Activated T-cell treated with anti-CD3 and anti-CD28 coated beads, Interleukin-2, amount 50 U/mL, for 48 hours (primary cell): ENCODE results near the gene TFR2.
"Not testable (repeated sequence)": the region's sequence is repeated elsewhere in the genome, so short reads cannot be mapped to it uniquely, and the experiment has no call there.

ENCODE experiments used
- DNase-seq, 2 experiments: peaks; one replicate each; pipeline ENCODE4 v3.0.0-alpha.2; 2020

Gene TFR2

DNA sequence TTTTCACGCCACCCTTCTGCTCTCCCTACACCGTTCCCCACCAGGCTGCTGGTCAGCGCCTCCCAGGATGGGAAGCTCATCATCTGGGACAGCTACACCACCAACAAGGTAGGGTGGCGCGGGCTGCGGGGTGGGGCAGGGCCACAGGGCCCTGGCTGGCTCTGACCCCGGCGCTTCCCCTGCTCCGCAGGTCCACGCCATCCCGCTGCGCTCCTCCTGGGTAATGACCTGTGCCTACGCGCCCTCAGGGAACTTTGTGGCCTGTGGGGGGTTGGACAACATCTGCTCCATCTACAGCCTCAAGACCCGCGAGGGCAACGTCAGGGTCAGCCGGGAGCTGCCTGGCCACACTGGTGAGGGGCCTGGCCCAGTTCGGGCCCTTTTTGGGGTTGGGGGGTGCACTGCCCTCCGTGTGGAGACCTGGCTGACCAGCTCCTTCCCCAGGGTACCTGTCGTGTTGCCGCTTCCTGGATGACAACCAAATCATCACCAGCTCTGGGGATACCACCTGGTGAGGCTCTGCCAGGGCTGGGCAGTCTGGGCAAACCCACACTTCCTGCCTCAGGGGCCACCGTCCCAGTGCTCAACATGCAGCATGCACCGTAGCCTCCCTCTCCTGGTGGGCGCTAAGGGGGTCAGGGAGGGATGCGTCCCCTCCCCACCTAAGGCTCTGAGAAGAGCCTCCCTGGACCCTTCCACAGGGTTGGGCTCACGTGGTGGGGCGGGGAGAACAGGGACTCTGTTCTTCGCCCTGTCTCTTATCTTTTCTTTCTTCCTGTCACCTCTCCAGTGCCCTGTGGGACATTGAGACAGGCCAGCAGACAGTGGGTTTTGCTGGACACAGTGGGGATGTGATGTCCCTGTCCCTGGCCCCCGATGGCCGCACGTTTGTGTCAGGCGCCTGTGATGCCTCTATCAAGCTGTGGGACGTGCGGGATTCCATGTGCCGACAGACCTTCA is 36.2 kb upstream of the TFR2 start:
- DNase-seq = peak in 1 of 2 experiments; percentile 26

DNA sequence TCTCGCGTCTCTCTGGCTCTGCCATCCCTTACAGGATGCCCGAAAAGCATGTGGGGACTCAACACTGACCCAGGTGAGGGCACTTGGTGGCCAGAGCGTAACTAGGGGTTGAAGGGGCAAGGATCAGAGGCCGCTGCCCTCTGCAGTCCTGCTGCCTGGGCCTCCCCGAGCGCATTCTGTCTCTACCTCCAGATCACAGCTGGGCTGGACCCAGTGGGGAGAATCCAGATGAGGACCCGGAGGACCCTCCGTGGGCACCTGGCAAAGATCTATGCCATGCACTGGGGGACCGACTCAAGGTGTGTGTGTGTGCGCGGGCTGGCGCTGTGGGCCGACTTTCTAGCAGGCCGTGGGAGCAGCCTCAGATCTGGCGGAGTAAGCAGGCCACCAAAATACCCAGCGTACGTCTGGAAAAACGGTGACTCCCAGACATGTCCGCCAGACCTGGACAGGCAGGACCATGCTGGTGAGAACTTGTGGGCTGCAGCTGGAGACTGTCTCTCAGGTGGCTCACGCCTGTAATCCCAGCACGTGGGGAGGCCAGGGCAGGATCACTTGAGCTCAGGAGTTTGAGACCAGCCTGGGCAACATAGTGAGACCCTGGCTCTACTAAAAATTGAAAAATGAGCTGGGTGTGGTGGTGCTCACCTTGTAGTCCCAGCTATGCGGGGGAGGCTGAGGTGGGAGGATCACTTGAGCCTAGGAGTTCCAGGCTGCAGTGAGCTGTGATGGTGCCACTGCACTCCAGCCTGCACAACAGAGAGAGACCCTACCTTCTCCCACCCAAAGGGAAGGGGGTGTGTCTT is 35.4 kb upstream of the TFR2 start:
- DNase-seq = no peak

DNA sequence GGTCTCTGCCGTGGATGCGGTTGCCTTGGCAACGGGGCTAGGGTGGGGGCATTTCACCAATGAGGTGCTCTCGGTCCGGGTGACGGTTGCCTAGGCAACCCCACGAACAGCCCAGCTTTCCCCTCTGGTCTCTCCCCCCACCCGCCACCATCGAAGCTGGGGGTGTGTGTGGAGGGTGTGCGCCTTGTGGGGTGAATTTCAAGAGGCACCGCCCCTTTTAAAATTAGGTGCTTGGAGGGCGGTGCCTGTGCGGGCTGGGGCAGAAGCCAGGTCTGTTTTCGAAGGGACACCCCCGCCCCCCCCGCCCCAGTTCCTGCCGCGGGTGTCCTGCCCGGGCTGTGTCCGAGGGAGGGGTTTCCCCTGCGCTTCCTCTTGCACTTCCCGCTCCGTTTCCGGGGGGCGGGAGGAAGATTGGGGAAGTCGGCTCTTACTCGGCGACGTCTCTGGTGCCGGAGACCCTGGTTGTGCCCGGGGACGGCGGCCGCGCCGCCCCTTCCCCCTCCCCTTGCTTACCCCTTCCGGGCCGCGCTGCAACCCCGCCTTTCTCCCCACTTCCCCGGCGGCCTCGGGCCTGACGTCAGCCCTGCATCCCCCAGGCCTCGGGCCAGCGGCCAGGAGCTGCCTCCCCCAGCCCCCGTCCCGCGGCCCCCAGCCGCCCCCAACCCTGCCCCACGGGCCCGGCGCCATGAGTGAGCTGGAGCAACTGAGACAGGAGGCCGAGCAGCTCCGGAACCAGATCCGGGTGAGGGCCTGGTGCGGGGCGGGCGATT is 34.4 kb upstream of the TFR2 start:
- DNase-seq = peak; percentile 82 to 84

DNA sequence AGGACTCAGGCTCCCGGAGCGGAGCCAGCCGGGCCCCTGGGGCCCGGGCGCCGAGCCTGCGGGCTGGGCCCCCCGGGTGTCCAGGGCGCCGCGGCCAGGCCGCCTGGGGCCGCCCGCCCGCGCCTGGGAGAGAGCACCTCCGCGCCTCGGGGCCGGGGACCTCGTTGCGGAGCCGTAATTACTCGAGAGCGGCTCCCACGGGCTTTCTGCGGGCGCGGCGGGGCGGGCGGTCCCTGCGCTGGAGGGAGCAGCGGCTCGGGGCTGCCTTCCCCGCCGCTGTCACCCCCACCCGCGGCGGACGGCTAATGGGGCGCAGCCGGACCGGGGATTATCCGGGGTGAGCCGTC is 33.7 kb upstream of the TFR2 start:
- DNase-seq = peak in 1 of 2 experiments; percentile 56

DNA sequence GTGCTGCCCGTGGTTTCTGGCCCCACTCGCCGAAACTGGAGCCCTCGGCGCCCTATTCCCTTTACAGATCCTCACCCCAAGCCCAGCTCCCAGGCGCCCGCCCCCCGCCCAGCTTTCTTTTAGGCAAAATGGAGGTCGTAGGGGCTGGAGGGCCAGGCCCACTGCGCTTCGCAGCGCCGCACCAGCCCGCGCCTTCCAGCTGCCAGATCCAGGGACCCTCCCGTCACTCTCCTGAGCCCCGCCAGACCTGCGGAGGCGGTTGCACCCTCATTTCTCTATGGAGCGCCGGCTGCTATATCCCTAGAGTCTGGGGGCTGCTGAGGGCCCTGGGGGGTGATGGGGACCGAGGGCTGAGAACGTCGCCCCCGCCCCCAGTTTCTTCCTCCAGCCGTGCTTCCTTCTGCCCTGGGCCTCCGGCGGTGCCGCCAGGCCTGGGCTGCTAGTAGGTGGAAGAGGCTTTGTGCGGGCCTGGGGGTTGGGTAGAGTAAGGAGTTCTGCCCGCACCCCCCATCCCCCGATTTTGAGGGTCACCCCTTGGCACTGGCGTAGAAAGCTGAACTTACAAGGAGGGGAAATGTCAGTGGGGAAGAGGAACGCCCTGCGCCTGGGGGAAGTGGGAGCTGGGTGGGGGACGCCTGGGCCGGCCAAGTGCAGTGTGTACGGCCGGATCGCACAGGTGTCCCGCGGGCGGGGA is 33.2 kb upstream of the TFR2 start:
- DNase-seq = peak; percentile 65 to 66

DNA sequence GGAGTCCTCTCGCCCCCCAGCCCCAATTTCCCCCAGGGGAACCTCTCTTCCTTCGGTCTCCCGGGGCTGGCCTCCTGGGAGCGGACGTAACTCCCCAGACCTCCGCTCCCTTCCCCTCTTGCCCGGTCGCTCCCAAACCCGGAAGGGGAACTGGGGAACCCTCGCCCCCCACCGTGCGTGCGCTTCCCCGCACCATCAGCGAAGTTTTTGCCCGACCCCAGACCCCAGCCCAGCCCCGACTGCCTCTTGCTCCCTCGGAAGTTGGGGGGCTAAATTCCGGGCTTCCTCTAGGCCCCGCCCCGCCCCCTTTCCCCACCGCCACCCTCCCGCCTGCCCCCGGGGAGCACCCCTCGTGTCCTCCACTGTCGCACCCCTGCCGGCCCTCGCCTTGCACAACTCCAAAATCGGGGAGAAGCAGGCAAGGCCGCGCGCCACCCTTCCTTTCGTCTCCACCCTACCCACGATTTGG is 32.6 kb upstream of the TFR2 start:
- peak in 1 of 2 experiments; percentile 64 for DNase-seq

DNA sequence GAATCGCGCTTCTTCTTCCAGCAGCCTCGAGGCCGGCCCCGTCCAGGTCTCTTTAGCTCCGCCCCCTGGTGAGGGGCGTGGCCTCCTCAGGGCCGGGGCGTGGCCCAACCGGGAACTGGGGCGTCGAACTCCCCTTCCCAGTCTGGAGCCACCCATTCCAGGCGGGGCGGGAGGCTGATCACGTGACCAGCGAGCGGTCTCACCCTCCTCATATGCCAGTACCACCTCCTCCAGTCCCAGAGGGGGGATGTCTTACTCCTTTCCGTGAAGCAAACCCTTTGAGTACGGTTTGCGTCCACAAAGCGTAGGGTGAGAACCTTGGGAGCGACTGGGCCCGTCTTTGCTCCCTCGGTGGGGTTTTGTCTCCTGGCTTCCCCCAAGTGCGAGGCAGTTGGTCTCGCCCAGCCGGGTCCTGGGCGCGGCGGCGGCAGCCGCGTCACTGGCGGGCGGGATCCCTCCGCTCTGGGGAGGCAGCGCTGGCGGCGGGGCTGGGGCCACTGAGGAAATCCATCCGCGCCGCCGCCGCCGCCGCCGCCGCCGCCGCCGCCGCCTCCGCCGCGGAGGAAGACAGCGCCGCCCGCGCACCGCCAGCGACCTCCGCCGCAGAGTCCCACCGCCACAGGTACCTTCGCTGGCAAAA is 32.1 kb upstream of the TFR2 start, which contains the start of gene GNB2:
Gene GNB2 (plus strand): TSS at position 439 of the 640 bp plus-strand sequence. CDS start 2,526 bp downstream, outside the sequence.
- peak; percentile 100 for DNase-seq

DNA sequence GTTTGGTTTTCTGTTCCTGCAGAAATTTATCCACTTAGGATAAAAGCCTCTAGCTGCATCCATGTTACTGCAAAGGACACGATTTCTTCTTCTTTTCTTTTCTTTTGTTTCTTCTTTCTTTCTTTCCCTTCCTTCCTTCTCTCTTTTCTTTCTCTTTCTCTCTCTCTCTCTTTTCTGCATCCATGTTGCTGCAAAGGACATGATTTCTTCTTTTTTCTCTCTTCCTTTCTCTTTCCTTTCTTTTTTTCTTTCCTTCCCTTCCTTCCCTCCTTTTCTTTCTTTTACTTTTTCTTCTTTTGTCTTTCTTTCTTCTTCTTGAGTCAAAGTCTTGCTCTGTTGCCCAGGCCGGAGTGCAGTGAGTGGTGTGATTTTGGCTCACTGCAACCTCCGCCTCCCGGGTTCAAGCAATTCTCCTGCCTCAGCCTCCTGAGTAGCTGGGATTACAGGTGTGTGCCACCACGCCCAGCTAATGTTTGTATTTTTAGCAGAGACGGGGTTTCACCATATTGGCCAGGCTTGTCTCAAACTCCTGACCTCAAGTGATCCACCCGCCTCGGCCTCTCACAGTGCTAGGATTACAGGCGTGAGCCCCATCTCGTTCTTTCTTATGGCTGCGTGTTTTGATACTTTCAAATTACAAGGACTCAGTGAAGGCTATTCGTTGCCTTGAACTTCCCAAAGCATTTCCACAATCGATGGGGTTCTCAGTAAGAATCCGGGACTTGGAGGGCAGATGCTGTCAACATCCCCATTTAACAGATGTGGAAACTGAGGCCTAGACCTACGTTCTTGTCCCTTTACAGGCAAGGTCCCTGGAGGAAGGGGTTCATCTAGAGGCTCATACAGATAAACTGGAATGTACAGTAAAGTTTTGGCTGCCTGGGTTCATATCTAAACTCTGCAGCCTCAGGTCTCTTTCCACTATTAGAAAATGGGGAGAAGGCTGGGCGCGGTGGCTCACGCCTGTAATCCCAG is 30.3 kb upstream of the TFR2 start:
- no peak for DNase-seq

DNA sequence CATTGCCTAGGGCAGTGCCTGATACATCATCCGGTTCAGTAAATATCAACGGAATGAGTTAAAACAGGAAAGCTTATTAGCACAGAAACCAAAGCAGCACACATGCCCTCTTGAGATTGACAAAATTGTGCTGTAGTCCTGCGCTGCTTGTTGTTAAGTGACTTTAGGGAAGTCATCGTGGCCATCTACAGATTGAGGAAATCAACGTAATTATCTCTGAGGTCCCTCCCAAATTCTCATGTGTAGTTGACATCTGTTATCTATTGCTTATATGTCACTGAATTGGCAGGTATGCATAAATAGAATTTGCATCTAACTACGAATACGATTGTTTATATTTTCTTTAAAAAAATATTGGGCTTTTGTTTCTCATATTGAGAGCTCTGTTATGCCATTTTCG is 28.7 kb upstream of the TFR2 start:
- no peak for DNase-seq

DNA sequence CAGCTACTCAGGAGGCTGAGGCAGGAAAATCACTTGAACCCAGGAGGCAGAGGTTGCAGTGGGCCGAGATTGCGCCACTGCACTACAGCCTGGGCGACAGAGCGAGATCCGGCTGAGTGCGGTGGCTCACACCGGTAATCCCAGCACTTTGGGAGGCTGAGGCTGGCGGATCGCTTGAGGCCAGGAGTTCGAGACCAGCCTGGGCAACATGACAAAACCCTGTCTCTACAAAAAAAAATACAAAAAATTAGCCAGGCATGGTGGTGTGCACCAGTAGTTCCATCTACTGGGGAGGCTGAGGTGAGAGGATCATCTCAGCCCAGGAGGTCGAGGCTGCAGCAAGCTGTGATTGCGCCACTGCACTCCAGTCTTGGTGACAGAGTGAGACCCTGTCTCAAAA is 27.8 kb upstream of the TFR2 start:
- DNase-seq = not testable (repeated sequence)

DNA sequence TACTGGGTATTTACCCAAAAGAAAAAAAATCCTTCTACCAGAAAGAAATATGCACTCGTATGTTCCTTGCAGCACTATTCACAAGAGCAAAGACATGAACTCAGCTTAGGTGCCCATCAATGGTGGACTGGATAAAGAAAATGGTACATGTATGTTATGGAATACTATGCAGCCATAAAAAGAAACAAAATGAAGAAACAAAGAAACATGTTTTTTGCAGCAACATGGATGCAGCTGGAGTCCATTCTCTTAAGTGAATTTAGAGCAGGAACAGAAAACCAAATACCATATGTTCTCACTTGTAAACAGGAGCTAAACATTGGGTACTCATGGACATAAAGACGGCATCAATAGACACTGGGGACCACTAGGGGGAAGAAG is 26.7 kb upstream of the TFR2 start:
- DNase-seq = no peak

DNA sequence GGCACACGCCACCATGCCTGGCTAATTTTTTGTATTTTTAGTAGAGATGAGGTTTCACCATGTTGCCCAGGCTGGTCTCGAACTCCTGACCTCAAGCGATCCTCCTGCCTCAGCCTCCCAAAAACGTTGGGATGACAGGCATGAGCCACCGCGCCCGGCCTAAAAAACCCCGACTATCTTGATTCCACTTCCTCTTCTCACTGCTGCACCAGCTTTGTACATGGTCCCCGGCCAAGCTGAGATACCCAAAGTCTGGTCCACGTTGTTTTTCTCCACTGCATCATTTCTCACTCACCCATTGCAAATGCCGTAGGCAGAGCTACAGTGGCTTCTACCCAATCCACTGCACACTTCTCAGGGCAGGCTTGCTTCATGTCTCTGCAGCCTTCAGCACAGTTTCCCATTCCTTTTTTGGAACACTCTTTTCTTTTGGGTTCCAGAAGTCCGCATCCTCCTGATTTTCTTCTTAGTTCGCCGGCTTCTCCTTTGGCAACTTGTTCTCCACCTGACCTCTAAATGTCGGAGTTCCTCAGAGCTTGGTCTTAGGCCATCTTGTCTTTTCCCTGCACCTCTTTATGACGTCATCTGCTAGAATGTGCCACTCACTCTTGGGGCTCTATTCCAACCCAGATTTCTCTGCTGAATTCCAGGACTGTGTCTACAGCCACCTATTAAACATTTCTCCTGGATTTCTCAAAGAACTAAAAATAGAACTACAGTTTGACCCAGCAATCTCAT is 26.1 kb upstream of the TFR2 start:
- no peak for DNase-seq

DNA sequence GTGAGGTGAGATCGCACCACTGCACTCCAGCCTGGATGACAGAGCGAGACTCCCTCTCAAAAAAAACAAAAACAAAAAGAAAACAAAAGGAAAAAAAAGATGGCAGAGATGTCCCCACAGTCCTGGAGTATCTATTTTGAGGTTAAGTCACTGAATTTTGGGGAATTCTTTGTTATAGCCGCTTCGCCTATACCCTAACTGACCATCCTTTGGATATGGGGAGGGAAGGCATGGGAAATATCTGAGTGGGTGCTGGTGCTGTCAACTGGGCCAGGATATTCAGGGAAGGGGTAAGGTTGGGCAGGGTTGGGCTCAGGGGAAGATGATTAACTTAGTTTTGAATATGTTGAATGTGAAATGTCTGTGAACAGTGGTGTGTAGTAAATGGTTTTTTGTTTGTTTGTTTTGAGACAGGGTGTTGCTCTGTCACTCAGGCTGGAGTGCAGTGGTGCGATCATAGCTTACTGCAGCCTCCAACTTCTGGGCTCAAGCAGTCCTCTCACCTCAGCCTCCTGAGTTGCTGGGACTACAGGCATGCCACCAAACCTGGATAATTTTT is 23.9 kb upstream of the TFR2 start:
- DNase-seq = no peak

DNA sequence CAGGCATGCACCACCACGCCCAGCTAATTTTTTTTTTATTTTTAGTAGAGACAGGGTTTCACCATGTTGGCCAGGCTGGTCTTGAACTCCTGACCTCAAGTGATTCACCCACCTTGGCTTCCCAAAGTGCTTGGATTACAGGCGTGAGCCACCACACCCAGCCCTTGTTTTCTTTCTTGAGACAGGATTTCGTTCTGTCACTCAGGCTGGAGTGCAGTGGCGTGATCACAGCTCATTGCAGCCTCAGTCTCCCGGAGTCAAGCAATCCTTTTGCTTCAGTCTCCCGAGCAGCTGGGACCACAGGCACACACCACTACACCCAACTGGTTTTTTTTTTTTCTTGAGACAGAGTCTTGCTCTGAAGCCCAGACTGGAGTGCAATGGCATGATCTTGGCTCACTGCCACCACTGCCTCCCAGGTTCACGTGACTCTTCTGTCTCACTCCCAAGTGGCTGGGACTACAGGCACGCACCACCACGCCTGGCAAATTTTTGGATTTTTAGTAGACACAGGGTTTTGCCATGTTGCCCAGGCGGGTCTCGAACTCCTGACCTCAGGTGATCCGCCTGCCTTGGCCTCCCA is 20.9 kb upstream of the TFR2 start:
- DNase-seq = not testable (repeated sequence)

DNA sequence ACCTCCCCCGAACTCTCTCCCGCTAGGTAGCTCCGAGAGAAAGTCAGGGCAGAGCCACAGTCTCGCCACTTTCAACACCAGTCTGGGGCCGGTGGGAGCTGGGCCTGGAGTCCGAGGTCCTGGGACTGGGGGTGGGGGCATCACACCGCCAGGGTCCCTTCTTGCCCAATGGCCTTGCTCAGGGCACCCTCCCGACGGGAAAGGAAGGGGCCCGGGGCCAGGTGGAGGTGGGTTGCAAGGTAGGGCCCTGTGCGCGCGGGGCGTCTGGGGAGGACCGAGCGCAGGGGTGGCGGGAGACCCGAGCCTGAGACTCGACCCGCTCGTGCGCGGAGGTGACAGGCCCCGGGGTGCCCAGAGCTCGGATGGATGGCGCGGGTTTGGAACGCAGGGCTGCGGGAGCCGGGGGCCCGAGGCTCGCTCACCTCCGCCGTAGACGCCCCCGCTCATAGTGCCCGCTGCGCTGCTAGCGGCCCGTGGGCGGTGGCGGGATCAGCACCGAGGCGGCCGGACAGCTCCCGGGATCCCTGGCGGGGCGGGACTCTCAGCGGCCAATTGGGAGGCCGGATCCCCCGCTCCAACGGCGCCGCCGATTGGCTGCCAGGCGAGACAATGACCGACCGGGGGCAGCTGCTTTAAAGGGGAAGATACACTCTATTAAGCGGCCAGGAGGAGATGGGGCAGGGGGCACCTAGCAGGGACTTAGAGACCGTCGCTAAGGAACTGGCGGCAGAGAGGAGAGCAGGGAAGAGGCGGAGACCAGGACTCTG is 14.7 kb upstream of the TFR2 start, which contains the start of gene ACTL6B:
Gene ACTL6B (minus strand): TSS at position 541 of the 767 bp plus-strand sequence. CDS start 94 bp downstream, at position 447.
- DNase-seq = peak; percentile 75 to 83

DNA sequence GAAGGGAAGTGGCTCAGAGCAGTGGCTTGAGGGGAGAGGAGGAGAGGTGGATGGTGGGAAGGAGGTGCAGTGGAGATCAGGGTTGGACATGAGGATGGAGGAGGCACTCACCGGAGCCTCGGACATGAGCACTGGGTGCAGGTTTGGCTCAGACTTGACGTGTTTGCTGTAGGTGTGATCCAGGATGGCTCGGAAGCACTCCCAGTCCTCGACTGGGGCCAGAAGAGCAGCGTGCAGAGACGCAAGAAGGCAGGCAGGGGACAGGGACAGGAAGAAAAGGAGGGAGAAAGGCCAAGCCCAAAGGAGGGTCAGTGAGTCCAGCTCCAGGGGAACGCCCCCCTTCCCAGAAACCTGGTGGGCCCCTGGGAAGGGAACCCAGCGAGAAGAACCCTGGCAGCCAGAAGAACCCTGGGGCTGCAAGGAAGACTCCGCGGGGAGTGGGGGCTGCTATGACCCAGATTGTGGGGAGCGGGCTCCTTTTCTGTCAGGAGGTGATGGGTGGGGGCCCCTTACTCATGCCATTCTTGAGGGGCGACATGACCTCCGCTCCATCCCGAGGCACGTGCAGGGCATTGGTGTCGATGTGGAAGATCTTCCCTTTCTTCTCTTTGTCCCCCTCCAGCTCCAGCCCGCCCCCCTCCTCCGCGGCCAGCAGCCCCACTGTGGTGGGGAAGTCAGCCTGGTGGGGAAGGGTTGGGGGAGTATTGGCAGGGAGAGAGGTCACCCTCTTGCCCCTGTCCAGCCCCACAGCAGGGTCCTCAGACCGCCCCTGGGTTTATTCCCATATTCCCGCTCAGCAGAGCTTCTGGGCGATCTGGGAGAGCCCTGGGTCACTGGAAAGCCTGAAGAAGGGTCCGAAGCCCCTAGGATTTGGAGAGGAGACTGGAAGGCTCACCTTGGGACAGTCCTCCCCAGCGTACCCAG is 13.8 kb upstream of the TFR2 start:
- DNase-seq = no peak
